HG02642 (cell line): Measurements from ENCODE around the gene AP1AR.
A peak's percentile ranks its signal among the peaks of the same experiment; 100 is the strongest.

ENCODE experiments used
- ATAC-seq: cut with Tn5 transposase; IDR thresholded peaks from one replicate; pipeline ENCODE4 v1.9.1; 2021; ENCODE audit warnings: mild to moderate bottlenecking; ENCODE audit not compliant: unreplicated experiment, poor library complexity

Gene AP1AR

GRCh38 chr4:112219826-112220366, 11.7 kb upstream of the AP1AR start:
- no peak for ATAC-seq

- no peak for ATAC-seq
Observed at GRCh38 chr4:112222219-112222955, 9.2 kb upstream of the AP1AR start.

- ATAC-seq = no peak
Observed at GRCh38 chr4:112225157-112225556, 6.4 kb upstream of the AP1AR start.

- ATAC-seq = peak; percentile 92
Observed at GRCh38 chr4:112230879-112231778, 458 bp upstream of the AP1AR start.

DNA sequence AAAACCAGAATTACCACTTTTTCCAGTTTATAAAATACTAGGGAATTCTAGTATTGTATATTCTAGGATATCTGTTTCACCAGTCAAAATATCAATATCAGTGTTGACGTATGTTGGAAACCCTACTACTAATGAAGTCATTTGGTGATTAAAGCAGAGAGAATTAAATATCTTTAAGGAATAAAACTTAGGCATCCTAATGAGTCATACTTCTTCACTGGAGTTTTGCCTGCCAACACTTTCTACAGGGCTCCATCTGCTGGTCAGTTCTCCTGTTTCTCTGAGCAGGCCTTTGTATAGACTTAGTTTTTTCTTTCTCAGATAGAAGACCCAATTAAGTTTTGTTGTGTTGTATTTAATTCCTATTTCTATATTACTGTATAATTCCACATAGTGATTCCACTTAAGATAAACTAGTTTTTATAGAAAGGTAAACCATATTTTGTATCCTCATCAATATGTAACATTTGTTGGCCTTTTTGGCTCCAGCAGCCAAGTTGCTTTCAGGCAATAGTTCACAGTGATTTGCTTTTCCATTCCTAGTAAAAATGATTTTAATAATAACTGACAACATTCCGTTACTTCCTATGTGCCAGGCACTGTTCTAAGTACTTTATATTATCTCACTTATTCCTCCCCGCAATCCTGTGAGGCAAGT, 3.5 kb downstream of the AP1AR start:
- ATAC-seq = no peak

DNA sequence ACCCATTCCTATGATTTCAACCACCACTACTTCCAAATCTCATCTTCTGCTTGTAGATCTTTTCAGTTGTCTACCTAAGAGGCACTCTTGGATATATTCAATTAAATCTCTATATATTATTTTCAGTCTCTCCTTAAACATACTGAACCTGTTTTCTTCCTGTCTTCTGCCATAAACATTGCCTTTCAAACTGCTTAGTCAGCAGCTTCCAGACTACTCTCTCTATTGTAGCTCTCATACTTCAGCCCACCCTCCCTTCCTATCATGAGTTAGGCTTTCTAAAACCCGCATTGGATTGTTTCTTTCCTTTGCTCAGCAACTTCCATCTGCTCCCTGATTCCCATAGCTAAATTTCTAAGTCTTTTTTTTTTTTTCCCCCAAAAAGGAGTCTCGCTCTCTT, 4.5 kb downstream of the AP1AR start:
- ATAC-seq = no peak

- ATAC-seq = no peak
Observed at GRCh38 chr4:112238833-112239232, 7.2 kb downstream of the AP1AR start.

- no peak for ATAC-seq
Observed at GRCh38 chr4:112245383-112245782, 13.8 kb downstream of the AP1AR start.

DNA sequence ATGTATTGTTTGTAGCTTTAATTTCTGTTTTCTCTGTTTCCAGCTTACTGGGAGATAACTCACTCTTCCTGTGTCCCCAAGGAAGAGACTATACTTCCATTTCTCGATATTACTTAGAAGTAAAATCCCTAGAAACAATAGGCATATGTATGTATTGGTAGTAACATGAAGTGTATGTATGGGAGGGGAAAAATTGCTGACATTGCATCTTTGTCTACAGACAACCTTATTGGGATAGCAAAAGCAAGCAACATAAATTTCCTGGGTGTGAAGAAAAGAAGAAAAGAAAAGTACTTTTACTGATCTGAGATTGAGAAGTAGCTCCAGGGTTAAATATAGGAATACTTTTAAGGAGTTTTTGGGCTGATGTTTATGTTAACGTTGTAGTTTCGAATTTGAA, 15.4 kb downstream of the AP1AR start:
- no peak for ATAC-seq

- no peak for ATAC-seq
Observed at GRCh38 chr4:112251019-112251643, 19.5 kb downstream of the AP1AR start.

GRCh38 chr4:112252234-112252633, 20.6 kb downstream of the AP1AR start:
- ATAC-seq = no peak

- ATAC-seq = no peak
Observed at GRCh38 chr4:112253382-112254000, 21.9 kb downstream of the AP1AR start.

GRCh38 chr4:112257098-112257497, 25.5 kb downstream of the AP1AR start:
- no peak for ATAC-seq

DNA sequence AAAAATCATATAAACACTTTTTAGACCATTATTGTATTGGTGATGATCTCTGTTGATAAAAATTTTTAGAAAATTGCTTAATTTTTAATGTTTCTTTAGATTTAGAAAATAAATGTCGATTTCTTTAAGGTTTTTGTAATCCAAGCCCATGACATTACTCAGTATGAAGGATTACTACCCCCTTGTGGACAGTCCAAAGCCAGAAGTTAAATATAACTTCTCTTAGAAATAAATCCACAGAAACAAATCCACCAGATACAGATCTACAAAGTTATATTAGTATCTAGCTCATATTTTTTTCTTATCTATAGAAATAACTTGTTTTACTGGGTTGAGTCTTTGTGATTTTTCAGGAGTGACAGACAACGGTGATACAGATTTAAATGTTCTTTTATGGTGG, 35.2 kb downstream of the AP1AR start:
- ATAC-seq = no peak

DNA sequence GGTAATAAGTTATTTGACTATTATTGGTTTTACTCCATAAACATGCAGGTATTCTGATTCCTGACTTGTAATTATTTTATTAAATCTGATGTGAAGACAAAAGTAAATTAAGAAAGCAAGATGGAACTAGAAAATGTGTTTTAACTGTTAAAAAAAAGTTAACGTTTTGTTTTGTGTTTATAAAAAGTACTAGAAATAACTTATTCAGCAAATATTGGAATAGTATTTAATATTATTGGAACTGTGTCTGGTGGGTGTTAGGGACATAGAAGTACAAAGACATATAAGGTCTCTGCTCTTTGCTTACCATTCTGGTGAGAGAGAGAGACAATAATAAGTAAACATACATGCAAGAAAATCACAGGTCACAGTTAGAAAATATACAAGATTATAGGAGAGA, 38.5 kb downstream of the AP1AR start:
- no peak for ATAC-seq

GRCh38 chr4:112270640-112271421, 39.2 kb downstream of the AP1AR start:
- ATAC-seq = no peak

DNA sequence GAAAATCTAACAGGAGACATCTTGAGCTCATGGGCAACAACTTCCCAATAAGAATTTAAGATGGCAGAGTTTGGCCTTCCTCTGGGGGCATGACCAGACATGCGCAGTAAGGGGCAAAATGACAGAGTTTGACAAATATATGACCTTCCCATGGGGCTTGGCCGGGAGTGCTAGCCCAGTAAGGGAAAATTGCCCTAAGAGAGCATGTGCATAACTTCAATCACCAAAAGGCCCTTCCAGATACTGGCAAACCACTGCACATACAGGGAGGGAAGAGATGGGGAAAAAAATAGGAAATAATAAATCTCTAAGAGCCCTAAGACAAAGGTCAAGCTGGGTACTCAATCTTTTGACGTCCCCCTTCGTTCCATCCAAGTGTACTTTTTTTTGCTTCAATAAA, 40.7 kb downstream of the AP1AR start:
- ATAC-seq = no peak

DNA sequence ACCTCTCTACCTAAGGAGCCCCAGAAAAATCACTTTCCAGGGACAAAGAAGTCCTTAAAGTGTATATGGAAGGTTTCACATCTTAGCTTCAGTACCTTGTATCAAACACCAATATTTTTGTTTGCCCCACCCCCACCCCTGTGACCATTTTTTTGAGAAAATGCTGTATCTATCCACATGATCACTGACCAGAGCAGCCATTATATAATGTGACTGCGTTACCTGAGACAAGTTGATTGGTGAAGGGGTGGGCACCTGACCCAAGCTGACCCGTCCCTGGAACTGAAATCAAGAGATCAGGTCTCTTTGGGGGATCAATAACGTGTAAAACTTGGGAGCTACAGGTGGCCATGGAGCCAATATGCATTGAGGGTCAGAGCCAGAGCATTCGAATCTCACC, 43.4 kb downstream of the AP1AR start:
- no peak for ATAC-seq

GRCh38 chr4:112276113-112276512, 44.5 kb downstream of the AP1AR start:
- ATAC-seq = no peak
